ENCODE data around the gene BMP2K. TPM values are rescaled to one million over a fixed set of nuclear protein-coding genes. Genes with fewer than 3 reads are reported as not detected.
"Not testable (repeated sequence)": the region's sequence is repeated elsewhere in the genome, so short reads cannot be mapped to it uniquely, and the experiment has no call there.

BMP2K gene
- polyA plus RNA-seq, 1 donor, result 17.2 TPM

DNA sequence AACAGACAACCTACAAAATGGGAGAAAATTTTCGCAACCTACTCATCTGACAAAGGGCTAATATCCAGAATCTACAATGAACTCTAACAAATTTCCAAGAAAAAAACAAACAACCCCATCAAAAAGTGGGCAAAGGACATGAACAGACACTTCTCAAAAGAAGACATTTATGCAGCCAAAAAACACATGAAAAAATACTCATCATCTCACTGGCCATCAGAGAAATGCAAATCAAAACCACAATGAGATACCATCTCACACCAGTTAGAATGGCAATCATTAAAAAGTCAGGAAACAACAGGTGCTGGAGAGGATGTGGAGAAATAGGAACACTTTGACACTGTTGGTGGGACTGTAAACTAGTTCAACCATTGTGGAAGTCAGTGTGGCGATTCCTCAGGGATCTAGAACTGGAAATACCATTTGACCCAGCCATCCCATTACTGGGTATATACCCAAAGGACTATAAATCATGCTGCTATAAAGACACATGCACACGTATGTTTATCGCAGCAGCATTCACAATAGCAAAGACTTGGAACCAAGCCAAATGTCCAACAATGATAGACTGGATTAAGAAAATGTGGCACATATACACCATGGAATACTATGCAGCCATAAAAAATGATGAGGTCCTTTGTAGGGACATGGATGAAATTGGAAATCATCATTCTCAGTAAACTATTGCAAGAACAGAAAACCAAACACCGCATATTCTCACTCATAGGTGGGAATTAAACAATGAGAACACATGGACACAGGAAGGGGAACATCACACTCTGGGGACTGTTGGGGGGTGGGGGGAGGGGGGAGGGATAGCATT, 19.7 kb downstream of the BMP2K start:
- DNase-seq, result not testable (repeated sequence)

DNA sequence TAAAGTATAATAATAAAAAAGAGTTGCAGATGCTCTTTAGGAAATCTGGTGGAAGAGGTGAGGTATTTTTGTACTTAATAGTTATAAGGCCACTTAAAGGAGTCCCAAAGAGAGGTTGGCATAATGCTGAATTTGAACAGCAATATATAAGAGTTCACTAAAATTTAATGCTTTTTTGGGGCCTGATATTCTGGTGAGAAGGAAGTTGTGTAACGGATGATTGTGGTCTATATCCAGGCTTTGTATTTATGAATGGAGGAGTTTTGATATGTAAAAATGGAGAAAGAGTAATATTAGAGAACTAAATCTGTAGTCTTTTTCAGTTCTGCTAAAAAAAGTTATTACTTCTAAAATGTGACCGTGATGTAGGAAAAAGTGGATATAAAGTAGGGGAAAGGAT, 20.4 kb downstream of the BMP2K start:
- DNase-seq, result no peak

GRCh38 chr4:78797777-78798284, 21.7 kb downstream of the BMP2K start:
- DNase-seq, result no peak

DNA sequence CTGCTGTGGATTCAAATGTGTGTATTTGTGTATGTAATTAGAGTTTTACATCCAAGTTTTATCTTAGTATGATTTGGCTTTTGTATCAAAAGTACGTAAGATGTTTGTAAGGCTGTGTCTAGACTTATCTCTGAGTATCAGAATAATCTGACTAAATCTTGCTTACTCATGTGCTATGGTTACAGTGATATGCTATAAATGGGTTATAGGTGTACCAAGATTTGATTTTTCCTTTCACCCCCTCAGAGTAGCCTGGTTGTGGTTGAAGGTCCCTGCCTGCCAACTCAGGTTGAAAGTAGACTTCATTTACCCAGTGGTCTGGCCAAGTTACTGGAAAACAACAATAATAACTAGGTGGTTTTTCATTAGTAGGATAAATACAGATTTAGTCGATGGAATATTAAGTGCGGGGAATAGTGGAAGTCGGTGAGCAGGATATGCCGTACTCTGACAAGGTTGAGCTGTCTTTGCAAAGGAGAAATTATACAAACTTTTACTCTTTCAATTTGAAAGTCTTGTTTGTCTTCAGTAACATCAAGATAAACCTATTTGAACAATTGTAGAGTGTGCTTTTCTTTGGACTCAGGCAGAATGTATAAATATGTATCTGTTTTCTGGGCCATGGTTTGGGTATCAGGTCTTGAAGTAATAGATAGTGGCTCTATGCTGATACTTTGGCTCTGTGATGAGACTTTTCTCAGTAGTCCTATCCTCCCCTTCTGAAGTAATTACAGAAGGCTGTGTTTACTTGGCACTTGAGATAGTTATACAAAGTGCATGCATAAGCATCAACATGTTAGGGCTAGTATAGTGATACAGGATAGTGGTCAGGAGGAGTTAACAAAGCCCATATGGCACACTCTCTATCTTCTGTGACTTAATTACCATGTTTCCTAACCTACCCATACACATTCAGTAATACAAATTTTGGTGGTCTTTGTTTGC, 23.7 kb downstream of the BMP2K start:
- DNase-seq, result no peak

DNA sequence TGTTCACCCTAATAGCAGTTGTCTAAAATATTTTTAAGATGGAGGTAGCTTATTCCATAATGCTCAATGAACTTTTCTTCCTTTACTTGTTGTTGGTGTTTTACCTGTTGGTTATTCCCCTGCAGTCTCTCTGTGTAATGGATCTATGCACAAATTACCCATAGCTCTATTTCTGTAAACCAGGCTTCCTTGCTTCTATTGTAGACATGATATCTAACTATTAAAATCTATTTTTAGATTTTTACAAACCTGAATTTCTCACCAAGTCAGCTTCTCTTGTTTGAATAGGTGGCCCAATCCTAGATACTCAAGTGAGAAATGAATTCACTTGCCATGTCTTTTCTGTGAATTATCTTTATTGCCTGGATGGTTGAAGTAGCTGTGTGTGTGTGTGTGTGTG, 24.8 kb downstream of the BMP2K start:
- DNase-seq, result no peak

GRCh38 chr4:78803983-78804382, 27.8 kb downstream of the BMP2K start:
- no peak for DNase-seq

- DNase-seq, result no peak
These were observed 30.9 kb downstream of the BMP2K start for GRCh38 chr4:78806943-78807460.

- no peak for DNase-seq
These were observed 33.1 kb downstream of the BMP2K start for GRCh38 chr4:78809295-78809694.

- DNase-seq, result no peak
These were observed 34.0 kb downstream of the BMP2K start for GRCh38 chr4:78809928-78810835.

GRCh38 chr4:78811034-78811433, 34.9 kb downstream of the BMP2K start:
- no peak for DNase-seq

- DNase-seq, result no peak
These were observed 42.5 kb downstream of the BMP2K start for GRCh38 chr4:78818530-78819079.

GRCh38 chr4:78824001-78824400, 47.9 kb downstream of the BMP2K start:
- no peak for DNase-seq

GRCh38 chr4:78827191-78827590, 51.0 kb downstream of the BMP2K start:
- no peak for DNase-seq

- DNase-seq, result no peak
These were observed 53.1 kb downstream of the BMP2K start for GRCh38 chr4:78829296-78829695.

DNA sequence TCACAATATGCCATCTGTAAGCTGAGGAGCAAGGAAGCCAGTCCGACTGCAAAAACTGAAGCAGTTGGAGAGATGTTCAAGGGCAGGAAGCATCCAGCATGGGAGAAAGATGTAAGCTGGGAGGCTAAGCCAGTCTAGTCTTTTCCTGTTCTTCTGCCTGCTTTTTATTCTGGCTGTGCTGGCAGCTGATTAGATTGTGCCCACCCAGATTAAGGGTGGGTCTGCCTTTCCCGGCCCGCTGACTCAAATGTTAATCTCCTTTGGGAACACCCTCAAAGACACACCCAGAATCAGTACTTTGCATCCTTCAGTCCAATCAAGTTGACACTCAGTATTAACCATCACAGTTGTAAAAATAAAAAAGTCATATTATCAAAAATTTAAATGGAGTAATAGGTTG, 63.5 kb downstream of the BMP2K start:
- not testable (repeated sequence) for DNase-seq

GRCh38 chr4:78840286-78840685, 64.1 kb downstream of the BMP2K start:
- not testable (repeated sequence) for DNase-seq

DNA sequence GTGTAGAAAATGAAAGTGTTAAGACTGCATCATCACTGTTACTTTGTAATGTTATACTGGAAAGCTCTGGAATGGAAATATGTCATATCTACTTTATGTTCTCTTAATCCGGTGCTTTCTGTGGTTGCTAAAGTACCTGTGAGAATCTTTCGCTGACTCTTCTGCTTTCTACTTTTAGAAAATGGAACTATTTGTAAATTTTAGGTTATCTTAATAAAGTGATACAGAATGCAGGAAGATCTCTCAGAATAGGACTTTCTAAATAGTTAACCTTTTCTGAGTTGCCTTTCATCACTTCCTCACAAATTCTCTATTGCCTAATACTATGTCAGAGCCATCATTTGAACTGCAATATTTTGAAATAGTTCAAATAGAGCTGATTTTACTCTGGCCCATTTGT, 69.3 kb downstream of the BMP2K start:
- DNase-seq, result no peak

- DNase-seq, result no peak
These were observed 70.1 kb downstream of the BMP2K start for GRCh38 chr4:78846258-78846657.

- no peak for DNase-seq
These were observed 86.2 kb downstream of the BMP2K start for GRCh38 chr4:78862314-78862737.

DNA sequence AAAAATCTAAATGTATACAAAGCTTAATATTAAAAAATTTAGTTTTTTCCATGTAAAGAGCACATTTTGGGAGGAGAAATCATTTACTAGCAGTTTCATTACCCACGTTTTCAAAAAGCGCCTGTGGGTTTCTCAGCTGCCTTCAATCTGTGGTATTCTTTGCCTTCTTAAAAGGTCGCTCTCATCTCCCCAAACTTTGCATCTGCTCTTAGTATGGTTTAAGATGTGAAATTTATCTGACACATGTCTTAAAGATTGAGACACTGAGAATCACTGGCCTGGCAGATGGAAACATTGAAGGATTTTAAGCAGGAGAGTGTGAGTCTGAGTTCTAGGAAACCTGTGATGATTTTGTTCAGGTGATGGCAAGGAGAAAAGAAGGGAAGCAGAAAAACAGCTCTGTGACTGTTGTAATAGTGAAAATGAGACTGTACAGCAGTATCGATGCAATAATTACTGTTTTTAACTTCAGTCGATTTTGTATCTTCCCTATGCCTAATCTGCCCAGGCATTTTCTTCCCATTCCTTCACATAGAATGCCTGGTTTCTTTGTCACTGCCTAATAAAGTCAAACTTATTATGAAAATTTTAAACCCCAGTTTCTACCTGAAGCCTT, 87.2 kb downstream of the BMP2K start:
- DNase-seq, result no peak

- no peak for DNase-seq
These were observed 87.8 kb downstream of the BMP2K start for GRCh38 chr4:78863991-78864390.

Measured in hindlimb muscle (tissue), 1 donor.